HUES6 (cell line): Measurements from ENCODE around the gene FCSK.

Experiments
- H3K27ac ChIP-seq: 2 replicates; pipeline ENCODE4 v1.7.0; 2013; ENCODE audit warnings: low read depth, mild to moderate bottlenecking, low read length, inconsistent platforms
- H3K27me3 ChIP-seq: 2 replicates; pipeline ENCODE4 v1.6.1; 2013; ENCODE audit warnings: low read length; ENCODE audit not compliant: control insufficient read depth, insufficient read depth
- H3K36me3 ChIP-seq: 2 replicates; pipeline ENCODE4 v1.6.1; 2013; ENCODE audit warnings: low read length; ENCODE audit not compliant: control insufficient read depth, insufficient read depth
- H3K4me1 ChIP-seq: 2 replicates; pipeline ENCODE4 v1.6.1; 2013; ENCODE audit warnings: low read length; ENCODE audit not compliant: control insufficient read depth, insufficient read depth
- H3K4me3 ChIP-seq: 2 replicates; pipeline ENCODE4 v1.5.1; 2013; ENCODE audit warnings: low read depth, low read length
- H3K9ac ChIP-seq: one replicate; pipeline ENCODE4 v1.6.1; 2013; ENCODE audit warnings: mild to moderate bottlenecking, low read length
- H3K9me3 ChIP-seq: 2 replicates; pipeline ENCODE4 v1.6.1; 2013; ENCODE audit warnings: low read depth, low read length; ENCODE audit not compliant: control insufficient read depth, insufficient read depth

FCSK gene

GRCh38 chr16:70460737-70461261 lies 6.4 kb downstream of the FCSK start:
- no peak overlapping the region for H3K9ac ChIP-seq
- H3K36me3 ChIP-seq, result peaks cover 10% of the 10 kb centered on the region
- H3K27ac ChIP-seq, result no peak overlapping the region
- H3K4me1 ChIP-seq, result peaks cover 5% of the 10 kb centered on the region; the same call in 1 of the 2 replicates
- no peaks in the 10 kb centered on the region for H3K9me3 ChIP-seq
- no peak overlapping the region for H3K4me3 ChIP-seq
- no peaks in the 10 kb centered on the region for H3K27me3 ChIP-seq

GRCh38 chr16:70463235-70463634 lies 8.8 kb downstream of the FCSK start:
- H3K9me3 ChIP-seq, result no peaks in the 10 kb centered on the region
- peaks cover 5% of the 10 kb centered on the region; the same call in 1 of the 2 replicates for H3K4me1 ChIP-seq
- no peak overlapping the region for H3K27ac ChIP-seq
- H3K9ac ChIP-seq, result no peak overlapping the region
- no peak overlapping the region for H3K4me3 ChIP-seq
- peaks cover 10% of the 10 kb centered on the region for H3K36me3 ChIP-seq
- H3K27me3 ChIP-seq, result no peaks in the 10 kb centered on the region

GRCh38 chr16:70465999-70466804 lies 11.8 kb downstream of the FCSK start:
- Histone ChIP-seq H3K4me3 (no peak overlapping the region), H3K27me3 (no peaks in the 10 kb centered on the region), H3K36me3 (peaks cover 10% of the 10 kb centered on the region), H3K9me3 (no peaks in the 10 kb centered on the region), H3K27ac (no peak overlapping the region), H3K9ac (no peak overlapping the region), H3K4me1 (peaks cover 2% of the 10 kb centered on the region; the same call in 1 of the 2 replicates)

DNA sequence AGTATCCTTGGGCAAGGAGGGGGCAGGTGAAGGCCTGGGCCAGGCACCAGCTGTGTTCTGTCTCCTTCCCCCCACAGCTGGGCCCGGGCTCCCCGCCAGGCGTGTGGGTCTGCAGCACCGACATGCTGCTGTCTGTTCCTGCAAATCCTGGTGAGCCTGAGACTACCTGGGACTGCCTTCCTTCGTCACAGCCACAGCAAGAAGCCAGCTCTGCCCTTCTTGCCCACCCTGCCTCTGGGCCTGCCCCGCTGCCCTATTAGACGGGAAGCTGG lies 12.3 kb downstream of the FCSK start:
- no peak overlapping the region for H3K9ac ChIP-seq
- no peaks in the 10 kb centered on the region for H3K4me1 ChIP-seq
- no peaks in the 10 kb centered on the region for H3K9me3 ChIP-seq

DNA sequence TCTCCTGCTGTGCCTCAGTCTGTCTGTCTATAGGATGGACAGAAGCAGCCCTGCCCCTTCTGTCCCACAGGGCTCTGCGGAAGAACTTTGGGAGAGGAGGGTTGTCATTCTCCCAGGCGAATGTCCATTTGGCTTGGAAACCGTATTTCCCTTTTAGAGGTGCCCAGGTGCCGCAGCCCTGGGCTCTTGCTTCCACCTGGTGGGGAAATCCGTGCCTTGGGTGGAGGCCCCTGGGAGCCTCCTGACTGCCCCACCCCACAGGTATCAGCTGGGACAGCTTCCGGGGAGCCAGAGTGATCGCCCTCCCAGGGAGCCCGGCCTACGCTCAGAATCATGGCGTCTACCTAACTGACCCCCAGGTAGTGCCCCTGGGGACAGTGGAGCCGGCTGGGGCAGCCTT lies 12.7 kb downstream of the FCSK start:
- Histone ChIP-seq H3K27me3 (no peaks in the 10 kb centered on the region), H3K9me3 (no peaks in the 10 kb centered on the region), H3K4me1 (no peaks in the 10 kb centered on the region), H3K4me3 (no peak overlapping the region), H3K36me3 (peaks cover 10% of the 10 kb centered on the region), H3K27ac (no peak overlapping the region), H3K9ac (no peak overlapping the region)

More for the DNA sequence above, 12.3 kb downstream of the FCSK start:
- Histone ChIP-seq H3K27ac (no peak overlapping the region), H3K4me3 (no peak overlapping the region), H3K27me3 (no peaks in the 10 kb centered on the region), H3K36me3 (peaks cover 10% of the 10 kb centered on the region)

DNA sequence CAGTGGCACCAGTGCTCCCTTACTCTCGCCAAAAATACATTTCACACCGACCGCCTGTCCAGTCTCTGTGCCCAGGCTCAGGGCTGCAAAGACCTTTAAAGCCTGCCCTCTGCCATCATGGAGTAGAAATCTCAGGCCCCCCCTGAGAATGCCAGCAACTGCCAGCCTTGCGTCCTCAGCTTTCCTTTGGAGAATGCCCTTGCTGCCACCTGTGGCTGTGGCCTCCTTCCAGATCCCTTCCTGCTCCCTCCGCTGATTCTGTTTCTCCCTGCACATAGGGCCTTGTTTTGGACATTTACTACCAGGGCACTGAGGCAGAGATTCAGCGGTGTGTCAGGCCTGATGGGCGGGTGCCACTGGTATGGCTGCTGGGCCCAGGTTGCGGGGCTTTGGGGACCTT lies 13.2 kb downstream of the FCSK start:
- Histone ChIP-seq H3K27ac (no peak overlapping the region), H3K9ac (no peak overlapping the region)

GRCh38 chr16:70468776-70469525 lies 14.6 kb downstream of the FCSK start:
- Histone ChIP-seq H3K4me1 (no peaks in the 10 kb centered on the region), H3K9ac (no peak overlapping the region), H3K27me3 (no peaks in the 10 kb centered on the region), H3K36me3 (peaks cover 5% of the 10 kb centered on the region), H3K9me3 (no peaks in the 10 kb centered on the region), H3K27ac (no peak overlapping the region), H3K4me3 (no peak overlapping the region)

More for the DNA sequence above, 13.2 kb downstream of the FCSK start:
- no peak overlapping the region for H3K4me3 ChIP-seq
- H3K4me1 ChIP-seq, result no peaks in the 10 kb centered on the region
- no peaks in the 10 kb centered on the region for H3K9me3 ChIP-seq
- H3K36me3 ChIP-seq, result peaks cover 10% of the 10 kb centered on the region
- no peaks in the 10 kb centered on the region for H3K27me3 ChIP-seq

DNA sequence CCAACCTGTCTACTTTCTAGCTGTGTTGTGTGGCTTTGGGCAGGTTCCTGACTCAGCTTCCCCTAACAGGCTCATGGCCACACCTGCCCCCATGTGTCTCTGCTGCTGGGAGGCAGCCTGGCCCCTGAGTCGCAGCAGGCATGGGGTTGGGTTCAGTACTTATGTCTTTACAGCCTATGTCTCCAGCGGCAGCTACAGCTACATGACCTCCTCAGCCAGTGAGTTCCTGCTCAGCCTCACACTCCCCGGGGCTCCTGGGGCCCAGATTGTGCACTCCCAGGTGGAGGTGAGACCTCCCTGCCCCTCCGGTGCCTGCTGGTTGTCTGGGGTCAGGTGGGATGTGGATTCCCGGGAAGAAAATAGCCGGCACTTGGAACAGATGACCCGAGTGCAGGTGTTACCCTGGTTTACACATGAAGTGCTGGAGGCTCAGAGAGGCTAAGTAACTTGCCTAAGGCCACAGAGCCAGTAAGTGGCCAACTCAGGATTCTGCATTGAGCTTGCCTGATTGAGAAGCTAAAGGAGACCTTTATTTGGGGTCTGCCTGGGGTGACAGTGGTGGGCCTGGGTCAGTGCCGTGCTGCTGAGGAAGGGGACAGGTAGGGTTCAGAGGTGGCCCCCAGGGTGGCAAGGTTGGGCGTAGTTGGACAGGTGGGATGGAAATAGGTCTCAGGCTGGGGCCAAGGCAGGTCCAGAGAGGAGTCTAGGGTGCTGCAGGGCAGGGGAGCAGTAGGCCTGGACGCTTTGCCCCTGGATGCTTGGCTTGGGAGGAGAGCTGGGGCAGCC lies 15.9 kb downstream of the FCSK start:
- Histone ChIP-seq H3K36me3 (peaks cover 8% of the 10 kb centered on the region; the same call in 1 of the 2 replicates), H3K4me3 (no peak overlapping the region), H3K9me3 (no peaks in the 10 kb centered on the region), H3K27me3 (no peaks in the 10 kb centered on the region), H3K9ac (no peak overlapping the region), H3K4me1 (no peaks in the 10 kb centered on the region), H3K27ac (no peak overlapping the region)

GRCh38 chr16:70470927-70471341 lies 16.5 kb downstream of the FCSK start:
- no peaks in the 10 kb centered on the region for H3K27me3 ChIP-seq
- no peaks in the 10 kb centered on the region for H3K9me3 ChIP-seq
- H3K4me3 ChIP-seq, result no peak overlapping the region
- H3K9ac ChIP-seq, result no peak overlapping the region
- H3K4me1 ChIP-seq, result no peaks in the 10 kb centered on the region
- peaks cover 12% of the 10 kb centered on the region; the same call in 1 of the 2 replicates for H3K36me3 ChIP-seq
- H3K27ac ChIP-seq, result no peak overlapping the region

DNA sequence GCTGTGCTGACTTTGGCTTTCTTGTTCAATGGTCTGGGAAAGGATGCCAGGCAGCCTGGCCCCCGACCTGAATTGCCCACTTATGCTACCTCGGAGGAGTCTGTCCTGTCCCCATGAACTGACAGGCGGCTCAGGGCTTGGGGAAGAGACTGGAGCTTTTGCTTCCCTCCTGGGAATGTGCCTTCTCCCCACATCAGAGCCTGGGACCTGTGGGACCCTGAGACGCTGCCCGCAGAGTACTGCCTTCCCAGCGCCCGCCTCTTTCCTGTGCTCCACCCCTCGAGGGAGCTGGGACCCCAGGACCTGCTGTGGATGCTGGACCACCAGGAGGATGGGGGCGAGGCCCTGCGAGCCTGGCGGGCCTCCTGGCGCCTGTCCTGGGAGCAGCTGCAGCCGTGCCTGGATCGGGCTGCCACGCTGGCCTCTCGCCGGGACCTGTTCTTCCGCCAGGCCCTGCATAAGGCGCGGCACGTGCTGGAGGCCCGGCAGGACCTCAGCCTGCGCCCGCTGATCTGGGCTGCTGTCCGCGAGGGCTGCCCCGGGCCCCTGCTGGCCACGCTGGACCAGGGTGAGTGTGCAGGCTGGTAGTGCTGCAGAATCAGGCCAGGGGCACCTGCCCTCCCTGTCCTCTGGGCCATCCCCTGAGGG lies 18.5 kb downstream of the FCSK start:
- peaks cover 7% of the 10 kb centered on the region; the same call in 1 of the 2 replicates for H3K4me1 ChIP-seq
- no peak overlapping the region for H3K4me3 ChIP-seq
- H3K9ac ChIP-seq, result no peak overlapping the region
- no peaks in the 10 kb centered on the region for H3K9me3 ChIP-seq
- no peak overlapping the region for H3K27ac ChIP-seq
- peaks cover 12% of the 10 kb centered on the region; the same call in 1 of the 2 replicates for H3K36me3 ChIP-seq
- H3K27me3 ChIP-seq, result no peaks in the 10 kb centered on the region
